ACC112 (cell line): ENCODE measurements around the gene PSMD12.
"Not testable (repeated sequence)": the region's sequence is repeated elsewhere in the genome, so short reads cannot be mapped to it uniquely, and the experiment has no call there.

Source experiments
- H2AFZ ChIP-seq: fragments of 200-600 bp; sonication (generic); one replicate; pipeline ENCODE4 v1.6.0; 2017; ENCODE audit warnings: antibody characterized with exemption, low read length; ENCODE audit not compliant: unreplicated experiment
- H3K27ac ChIP-seq: fragments of 200-600 bp; sonication (generic); 2 replicates; pipeline ENCODE4 v1.5.1; 2014; ENCODE audit warnings: low read depth, mild to moderate bottlenecking, antibody characterized with exemption, low read length, moderate library complexity
- H3K27me3 ChIP-seq: fragments of 200-600 bp; sonication (generic); 2 replicates; pipeline ENCODE4 v1.6.1; 2014; ENCODE audit warnings: mild to moderate bottlenecking, antibody characterized with exemption, low read length, moderate library complexity, mixed read lengths; ENCODE audit not compliant: insufficient read depth
- H3K36me3 ChIP-seq: fragments of 200-600 bp; sonication (generic); 2 replicates; pipeline ENCODE4 v1.6.1; 2016; ENCODE audit warnings: mild to moderate bottlenecking, antibody characterized with exemption, low read length, moderate library complexity, mixed read lengths; ENCODE audit not compliant: insufficient read depth
- H3K4me1 ChIP-seq: fragments of 200-600 bp; sonication (generic); one replicate; pipeline ENCODE4 v1.6.1; 2016; ENCODE audit warnings: low read length, mixed read lengths; ENCODE audit not compliant: insufficient read depth, unreplicated experiment, control insufficient read depth
- H3K4me3 ChIP-seq: fragments of 200-600 bp; sonication (generic); 2 replicates; pipeline ENCODE4 v1.5.1; 2014; ENCODE audit warnings: mild to moderate bottlenecking, low read depth, low read length
- H3K79me2 ChIP-seq: fragments of 200-600 bp; sonication (generic); one replicate; pipeline ENCODE4 v1.6.0; 2016; ENCODE audit warnings: low read length; ENCODE audit not compliant: control insufficient read depth, unreplicated experiment, insufficient read depth

The PSMD12 gene

GRCh38 chr17:67305446-67306235, 60.7 kb downstream of the PSMD12 start:
- not testable (repeated sequence) for H3K27ac ChIP-seq, H3K36me3 ChIP-seq, H2AFZ ChIP-seq, H3K79me2 ChIP-seq, H3K27me3 ChIP-seq, H3K4me1 ChIP-seq, H3K4me3 ChIP-seq

- H3K27me3 ChIP-seq, result no peaks in the 10 kb centered on the region
- no peak overlapping the region for H3K4me3 ChIP-seq
- no peak overlapping the region for H2AFZ ChIP-seq
- H3K79me2 ChIP-seq, result no peaks in the 10 kb centered on the region
- no peaks in the 10 kb centered on the region for H3K36me3 ChIP-seq
- H3K4me1 ChIP-seq, result no peaks in the 10 kb centered on the region
- no peak overlapping the region for H3K27ac ChIP-seq
These were observed 68.9 kb downstream of the PSMD12 start for GRCh38 chr17:67297454-67297960.

DNA sequence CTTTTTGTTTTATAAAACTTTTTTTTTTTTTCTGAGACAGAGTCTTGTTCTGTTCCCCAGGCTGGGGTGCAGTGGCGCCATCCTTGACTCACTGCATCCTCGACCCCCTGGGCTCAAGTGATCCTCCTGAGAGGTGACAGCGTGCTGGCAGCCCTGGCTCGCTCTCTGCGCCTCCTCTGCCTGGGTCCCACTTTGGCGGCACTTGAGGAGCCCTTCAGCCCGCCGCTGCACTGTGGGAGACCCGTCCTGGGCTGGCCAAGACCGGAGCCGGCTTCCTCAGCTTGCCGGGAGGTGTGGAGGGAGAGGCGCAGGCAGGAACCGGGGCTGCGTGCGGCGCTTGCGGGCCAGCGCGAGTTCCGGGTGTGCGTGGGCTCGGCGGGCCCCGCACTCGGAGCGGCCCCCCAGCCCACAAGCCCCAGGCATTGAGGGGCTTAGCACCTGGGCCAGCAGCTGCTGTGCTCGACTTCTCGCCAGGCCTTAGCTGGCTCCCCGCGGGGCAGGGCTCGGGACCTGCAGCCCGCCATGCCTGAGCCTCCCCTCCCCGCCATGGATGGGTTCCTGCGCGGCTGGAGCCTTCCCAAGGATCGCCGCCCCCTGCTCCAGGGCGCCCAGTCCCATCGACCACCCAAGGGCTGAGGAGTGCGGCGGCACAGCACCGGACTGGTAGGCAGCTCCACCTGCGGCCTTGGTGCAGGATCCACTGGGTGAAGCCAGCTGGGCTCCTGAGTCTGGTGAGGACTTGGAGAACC, 71.8 kb downstream of the PSMD12 start:
- peaks cover 4% of the 10 kb centered on the region for H3K4me1 ChIP-seq

DNA sequence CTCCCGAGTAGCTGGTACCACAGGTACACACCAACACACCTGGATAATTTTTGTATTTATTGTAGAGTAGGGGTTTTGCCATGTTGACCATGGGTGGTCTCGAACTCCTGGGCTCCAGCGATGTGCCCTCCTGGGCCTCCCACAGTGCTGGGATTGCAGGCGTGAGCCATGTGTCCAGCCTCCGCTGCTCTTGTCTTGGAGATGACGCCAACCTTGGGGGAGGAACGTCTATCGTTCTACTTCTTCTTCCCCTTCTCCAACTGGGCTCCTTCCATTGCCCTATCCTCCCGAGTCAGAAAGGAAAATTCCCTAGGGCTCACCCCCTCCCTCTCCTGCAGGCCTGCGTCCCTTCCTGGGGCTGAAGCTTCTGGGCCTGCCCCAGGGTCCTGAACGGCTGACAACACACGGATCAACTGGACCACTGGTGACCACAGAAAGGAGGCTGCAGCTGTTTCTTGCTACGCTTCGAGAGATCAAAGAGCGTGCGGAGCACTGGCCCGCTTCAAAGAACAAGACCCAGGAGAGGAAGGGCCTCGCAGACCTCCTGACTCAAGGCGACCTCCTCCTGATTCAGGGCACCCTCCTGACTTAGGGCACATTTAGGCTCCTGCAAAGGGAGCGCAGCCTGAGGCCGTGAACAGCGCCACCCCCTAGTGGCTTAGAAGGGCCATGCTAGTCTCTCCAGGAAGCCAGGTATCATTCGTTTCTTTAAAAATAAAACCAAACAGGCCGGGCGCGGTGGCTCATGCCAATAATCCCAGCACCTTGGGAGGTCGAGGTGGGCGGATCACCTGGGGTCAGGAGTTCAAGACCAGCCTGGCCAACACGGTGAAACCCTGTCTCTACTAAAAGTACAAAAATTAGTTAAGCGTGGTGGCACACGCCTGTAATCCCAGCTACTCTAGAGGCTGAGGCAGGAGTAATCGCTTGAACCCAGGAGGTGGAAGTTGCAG, 72.8 kb downstream of the PSMD12 start:
- Histone ChIP-seq H3K27ac (no peak overlapping the region), H3K27me3 (no peaks in the 10 kb centered on the region), H3K79me2 (no peaks in the 10 kb centered on the region), H3K36me3 (no peaks in the 10 kb centered on the region), H3K4me1 (peaks cover 10% of the 10 kb centered on the region), H3K4me3 (no peak overlapping the region), H2AFZ (peak overlapping the region; percentile 85)

More for the DNA sequence above, 71.8 kb downstream of the PSMD12 start:
- Histone ChIP-seq H3K36me3 (no peaks in the 10 kb centered on the region), H3K79me2 (no peaks in the 10 kb centered on the region), H2AFZ (no peak overlapping the region), H3K4me3 (no peak overlapping the region), H3K27ac (no peak overlapping the region), H3K27me3 (no peaks in the 10 kb centered on the region)

DNA sequence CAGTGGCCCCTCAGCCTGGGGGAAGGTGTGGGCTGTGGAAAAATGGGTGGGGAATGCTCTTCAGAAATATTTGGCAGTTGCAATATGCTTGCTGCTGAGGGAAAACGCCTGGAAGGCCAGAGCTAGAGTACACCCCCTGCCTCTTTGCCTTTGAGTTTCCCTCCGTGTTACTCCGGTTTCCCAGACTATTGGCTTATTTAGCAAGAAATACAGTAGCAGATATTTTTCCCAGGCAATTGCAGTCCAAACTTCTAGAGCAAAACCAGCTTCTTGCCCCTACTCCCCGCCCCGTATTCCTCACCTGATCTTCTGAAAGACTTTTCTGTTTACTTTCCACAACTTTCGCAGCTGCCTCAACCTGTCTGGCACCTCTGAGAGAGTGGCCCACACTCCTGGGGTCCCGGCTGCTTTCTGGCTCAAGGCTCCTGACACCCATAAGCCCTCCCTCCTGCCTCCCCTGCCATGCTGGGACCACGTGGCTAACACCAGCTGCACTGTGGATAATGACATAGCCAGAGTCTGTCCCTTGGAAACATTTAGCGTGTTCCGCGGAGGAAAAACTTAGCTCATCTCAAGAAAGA, 75.6 kb downstream of the PSMD12 start:
- H3K4me3 ChIP-seq, result no peak overlapping the region
- no peaks in the 10 kb centered on the region for H3K79me2 ChIP-seq
- no peak overlapping the region for H3K27ac ChIP-seq
- H3K4me1 ChIP-seq, result peaks cover 10% of the 10 kb centered on the region
- no peaks in the 10 kb centered on the region for H3K36me3 ChIP-seq
- no peaks in the 10 kb centered on the region for H3K27me3 ChIP-seq
- no peak overlapping the region for H2AFZ ChIP-seq

- Histone ChIP-seq H3K4me3 (no peak overlapping the region), H2AFZ (no peak overlapping the region), H3K27ac (no peak overlapping the region), H3K27me3 (no peaks in the 10 kb centered on the region), H3K4me1 (peaks cover 10% of the 10 kb centered on the region), H3K79me2 (no peaks in the 10 kb centered on the region), H3K36me3 (no peaks in the 10 kb centered on the region)
These were observed 76.1 kb downstream of the PSMD12 start for GRCh38 chr17:67290244-67290643.

- no peak overlapping the region for H3K27ac ChIP-seq
- peak overlapping the region; percentile 62 for H3K4me3 ChIP-seq
- peak overlapping the region; percentile 30 for H2AFZ ChIP-seq
- H3K27me3 ChIP-seq, result no peaks in the 10 kb centered on the region
- H3K36me3 ChIP-seq, result no peaks in the 10 kb centered on the region
- no peaks in the 10 kb centered on the region for H3K79me2 ChIP-seq
- peaks cover 10% of the 10 kb centered on the region for H3K4me1 ChIP-seq
These were observed 77.0 kb downstream of the PSMD12 start for GRCh38 chr17:67289181-67289876.
